Measurements from ENCODE around the gene PCSK5.
"Not testable (repeated sequence)": the region's sequence is repeated elsewhere in the genome, so short reads cannot be mapped to it uniquely, and the experiment has no call there.

Gene PCSK5

DNA sequence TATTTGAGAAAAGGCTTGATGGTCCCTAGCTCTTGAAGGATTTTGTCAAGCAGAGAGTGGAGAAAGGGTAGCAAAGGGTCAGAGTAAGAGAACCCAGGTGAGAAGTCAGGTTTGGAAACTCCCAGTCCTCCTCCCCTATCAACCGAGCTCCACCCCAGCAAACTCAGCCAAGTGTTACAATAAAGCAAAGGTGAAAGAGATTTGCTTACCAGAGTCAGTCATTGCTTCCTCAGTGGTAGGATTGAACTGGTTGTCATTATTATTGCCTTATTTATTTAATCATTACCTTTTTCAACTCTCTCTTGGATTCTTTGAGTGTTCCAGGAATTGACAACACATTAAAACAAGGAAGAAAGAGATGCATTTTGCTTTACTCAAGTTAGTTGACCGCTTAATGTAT is 423.3 kb downstream of the PCSK5 start:
- DNase-seq (ENCODE audit: low spot score): no peak

DNA sequence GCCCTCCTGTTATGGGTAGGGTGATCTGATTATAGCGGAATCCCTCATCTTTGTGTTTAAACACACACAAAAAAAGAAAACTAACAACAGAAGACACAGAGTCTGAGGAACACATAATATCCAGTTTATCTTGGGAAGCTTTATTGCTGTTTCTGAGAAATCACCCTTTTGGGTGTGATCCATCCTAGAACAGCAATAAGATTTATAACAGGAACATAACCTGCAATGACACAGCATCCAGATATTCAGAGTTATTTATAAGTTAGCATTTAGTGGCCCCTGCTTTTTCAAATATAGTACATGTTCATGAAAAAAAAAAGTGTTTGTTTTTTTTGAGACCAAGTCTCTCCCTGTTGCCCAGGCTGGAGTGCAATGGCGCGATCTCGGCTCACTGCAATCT is 423.8 kb downstream of the PCSK5 start:
- no peak for DNase-seq (ENCODE audit: low spot score)

DNA sequence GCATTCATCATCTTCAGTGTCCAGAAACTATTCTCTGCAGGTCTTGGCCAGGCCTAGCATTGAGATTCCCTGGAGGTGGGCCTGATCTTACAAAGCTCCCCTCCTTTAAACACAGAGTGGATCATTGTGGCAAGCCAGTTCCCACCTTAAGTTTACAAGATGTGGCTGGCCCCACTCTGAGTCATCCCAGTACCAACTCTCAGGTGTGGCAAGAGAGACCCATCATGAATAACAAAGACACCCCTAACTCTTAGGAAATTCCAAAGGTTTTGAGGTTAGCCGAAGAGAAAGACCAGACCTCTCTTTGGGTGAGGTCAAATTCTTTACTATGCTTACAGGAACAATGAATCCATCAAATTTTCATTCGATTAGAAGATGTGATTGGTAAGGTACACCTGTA is 425.6 kb downstream of the PCSK5 start:
- DNase-seq (ENCODE audit: low spot score): no peak

DNA sequence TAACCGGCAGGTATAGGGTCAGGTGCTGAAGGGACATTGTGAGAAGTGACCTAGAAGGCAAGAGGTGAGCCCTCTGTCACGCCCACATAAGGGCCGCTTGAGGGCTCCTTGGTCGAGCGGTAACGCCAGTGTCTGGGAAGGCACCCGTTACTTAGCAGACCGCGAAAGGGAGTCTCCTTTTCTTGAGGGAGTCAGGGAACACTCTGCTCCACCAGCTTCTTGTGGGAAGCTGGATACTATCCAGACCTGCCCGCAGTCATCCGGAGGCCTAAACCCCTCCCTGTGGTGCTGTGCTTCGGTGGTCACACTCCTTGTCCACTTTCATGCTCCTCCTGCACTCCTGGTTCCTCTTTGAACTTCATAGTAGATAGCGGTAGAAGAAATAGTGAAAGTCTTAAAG is 429.0 kb downstream of the PCSK5 start:
- DNase-seq (ENCODE audit: low spot score): not testable (repeated sequence)

DNA sequence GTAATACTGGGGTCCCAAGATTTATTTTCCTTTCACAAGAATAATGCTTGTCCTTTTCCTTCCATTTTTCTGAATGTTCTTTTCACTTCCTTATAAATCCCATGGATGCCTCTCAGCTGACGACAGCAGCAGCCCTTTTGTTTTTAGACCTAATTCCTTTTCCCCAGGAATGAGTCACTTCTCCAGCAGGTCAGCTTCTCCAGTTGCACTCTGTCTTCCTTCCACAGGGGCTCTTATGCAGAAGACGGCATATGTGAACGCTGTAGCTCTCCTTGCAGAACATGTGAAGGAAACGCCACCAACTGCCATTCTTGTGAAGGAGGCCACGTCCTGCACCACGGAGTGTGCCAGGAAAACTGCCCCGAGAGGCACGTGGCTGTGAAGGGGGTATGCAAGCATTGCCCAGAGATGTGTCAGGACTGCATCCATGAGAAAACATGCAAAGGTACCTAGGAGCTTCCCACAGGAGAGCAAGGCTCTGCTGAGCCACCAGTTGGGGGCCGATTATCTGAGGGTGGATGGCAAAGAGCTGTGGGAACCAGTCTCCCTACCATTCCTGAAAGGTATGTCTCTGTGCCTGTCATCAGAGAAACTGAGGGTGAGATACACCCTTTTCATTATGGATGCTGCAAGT is 430.8 kb downstream of the PCSK5 start:
- DNase-seq (ENCODE audit: low spot score): no peak

DNA sequence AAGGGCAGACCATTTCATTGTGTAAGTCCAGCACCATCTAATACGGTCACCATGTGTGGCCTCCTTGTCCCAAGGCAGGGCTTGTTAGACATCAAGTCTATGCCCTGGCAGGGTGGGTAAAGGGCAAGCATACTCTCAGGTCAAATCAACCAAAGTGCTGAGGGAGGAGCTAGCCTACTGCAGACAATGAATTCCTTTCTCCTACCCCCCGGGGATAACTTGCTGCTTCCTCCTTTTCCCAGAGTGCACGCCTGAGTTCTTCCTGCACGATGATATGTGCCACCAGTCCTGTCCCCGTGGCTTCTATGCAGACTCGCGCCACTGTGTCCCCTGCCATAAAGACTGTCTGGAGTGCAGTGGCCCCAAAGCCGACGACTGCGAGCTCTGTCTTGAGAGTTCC is 432.3 kb downstream of the PCSK5 start:
- no peak for DNase-seq (ENCODE audit: low spot score)

DNA sequence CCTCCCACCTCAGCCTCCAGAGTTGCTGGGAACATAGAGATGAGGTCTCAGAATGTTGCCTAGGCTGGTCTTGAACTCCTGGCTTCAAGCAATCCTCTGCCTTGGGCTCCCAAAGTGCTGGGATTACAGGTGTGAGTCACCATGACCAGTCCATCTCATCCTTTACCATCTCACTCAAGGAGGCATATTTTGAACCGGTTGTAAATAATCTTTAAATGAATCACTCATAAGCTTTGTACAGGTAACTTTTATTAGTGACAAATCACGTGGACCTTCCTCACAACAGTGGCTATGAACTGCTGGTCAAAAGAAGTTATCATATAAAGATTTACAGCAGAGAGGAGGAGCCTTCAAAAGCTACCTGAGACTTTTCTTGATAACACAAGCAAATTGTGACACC is 433.0 kb downstream of the PCSK5 start:
- peak; percentile 67 for DNase-seq (ENCODE audit: low spot score)

DNA sequence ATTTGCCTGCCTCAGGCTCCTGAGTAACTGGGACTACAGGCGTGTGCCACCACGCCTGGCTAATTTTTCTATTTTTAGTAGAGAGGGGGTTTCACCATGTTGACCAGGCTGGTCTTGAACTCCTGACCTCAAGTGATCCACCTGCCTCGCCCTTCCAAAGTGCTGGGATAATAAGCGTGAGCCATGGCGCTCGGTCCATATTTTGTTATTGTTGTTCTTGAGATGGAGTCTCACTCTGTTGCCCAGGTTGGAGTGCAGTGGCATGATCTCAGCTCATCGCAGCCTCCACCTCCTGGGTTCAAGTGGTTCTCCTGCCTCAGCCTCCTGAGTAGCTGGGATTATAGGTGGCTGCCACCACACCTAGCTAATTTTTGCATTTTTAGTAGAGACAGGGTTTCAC is 433.6 kb downstream of the PCSK5 start:
- not testable (repeated sequence) for DNase-seq (ENCODE audit: low spot score)

DNA sequence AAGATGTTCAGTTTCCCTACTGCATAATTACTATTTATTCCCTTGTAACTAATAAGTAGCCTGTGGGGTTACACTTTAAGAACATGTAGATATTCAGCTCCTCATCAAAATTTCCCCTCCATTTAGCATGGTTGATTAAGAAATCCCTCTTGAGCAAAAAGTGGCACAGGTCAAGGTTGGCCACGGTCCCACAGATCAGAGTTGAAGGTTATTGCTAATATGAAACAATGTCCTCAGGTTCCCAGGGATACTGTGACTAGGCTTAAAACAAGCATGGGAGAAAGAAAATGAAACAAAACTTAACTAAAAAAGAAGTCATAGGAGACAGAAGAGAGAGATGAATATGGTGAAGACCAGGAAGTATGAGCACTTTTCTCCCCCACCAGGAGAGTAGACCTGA is 439.6 kb downstream of the PCSK5 start:
- no peak for DNase-seq (ENCODE audit: low spot score)

DNA sequence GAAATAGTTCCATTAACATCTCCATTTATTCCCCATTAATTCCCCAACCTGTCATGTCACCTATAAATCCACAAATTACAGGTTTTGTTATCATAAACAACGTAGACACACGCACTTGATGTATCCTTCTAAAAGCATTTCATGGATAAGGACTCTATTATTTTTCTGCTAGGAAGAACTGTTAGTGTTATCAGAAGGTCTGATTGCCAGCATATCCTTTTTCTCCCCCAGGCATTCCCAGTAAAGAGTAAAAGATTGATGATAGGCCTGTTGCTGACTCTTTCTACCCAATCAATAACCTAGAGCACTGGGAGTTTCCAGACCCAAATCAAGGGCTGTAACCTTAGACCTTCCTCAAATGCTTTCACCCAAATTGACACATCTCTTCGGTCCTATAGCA is 442.9 kb downstream of the PCSK5 start:
- no peak for DNase-seq (ENCODE audit: low spot score)

DNA sequence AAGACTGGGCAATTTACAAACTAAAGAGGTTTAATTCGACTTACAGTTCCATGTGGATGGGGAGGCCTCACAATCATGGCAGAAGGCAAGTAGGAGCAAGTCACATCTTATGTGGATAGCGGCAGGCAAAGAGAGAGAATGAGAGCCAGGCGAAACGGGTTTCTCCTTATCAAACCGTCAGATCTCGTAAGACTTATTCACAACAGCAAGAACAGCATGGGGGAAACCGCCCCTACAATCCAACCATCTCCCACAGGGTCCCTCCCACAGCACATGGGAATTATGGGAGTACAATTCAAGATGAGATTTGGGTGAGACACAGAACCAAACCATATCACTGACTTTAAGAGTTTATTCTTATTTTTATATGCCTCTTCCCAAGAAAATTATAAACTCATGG is 443.5 kb downstream of the PCSK5 start:
- no peak for DNase-seq (ENCODE audit: low spot score)

DNA sequence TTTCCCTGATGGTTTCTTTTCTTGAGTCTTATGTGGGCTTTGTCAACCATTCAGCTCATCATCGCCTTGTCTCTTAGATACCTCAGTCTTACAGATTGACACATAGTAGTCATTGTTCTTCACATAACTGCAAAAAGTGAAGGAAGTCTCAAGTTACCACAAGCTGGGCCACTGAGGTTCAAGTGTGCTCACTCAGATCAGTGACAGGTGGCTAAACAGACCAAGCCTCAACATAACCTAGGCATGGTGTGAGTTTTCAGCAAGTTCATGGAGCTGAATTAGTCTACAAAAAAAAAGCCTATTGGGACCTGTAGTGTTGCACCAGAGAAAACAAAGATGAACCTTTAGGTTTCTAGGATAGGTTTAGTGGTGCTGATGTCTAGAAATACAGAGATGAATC is 445.6 kb downstream of the PCSK5 start:
- DNase-seq (ENCODE audit: low spot score): no peak

DNA sequence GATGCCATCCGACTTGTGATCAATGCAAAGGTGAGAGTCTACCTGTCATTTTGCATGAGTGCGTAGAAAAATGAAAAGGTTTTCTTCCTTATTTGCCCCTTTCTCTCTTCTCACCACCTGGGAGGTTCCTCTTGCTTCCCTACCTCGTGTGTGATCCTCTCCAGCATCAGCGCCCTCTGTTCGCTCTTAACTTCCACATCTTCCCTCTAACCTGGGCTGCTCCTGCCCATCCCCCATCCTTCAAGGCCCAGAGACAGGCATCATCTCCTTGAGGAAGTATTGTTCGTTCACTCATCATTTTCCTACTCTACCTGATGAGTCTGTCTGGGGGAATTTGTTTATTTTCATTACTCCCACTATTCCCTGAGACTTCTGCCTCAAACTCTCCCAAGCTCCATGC is 447.9 kb downstream of the PCSK5 start:
- no peak for DNase-seq (ENCODE audit: low spot score)

DNA sequence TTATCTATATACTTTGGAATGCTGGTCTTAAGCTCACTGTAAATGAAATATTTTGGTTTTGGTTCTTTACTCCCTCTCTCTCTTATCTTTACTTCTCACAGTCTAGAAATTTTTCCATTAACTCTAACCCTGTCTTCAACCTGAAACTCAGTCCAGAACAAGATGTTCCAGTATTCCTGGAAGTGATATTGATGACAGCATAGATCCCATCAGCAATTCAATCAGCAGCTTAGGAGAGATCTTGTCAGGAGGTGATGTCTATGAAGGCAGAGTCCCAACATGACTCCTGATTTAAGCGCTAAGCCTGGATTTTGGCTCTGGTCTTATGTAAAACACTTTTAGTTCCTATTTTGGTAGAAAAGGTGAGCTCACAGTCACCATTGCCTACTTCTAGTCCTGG is 451.1 kb downstream of the PCSK5 start:
- DNase-seq (ENCODE audit: low spot score): no peak

DNA sequence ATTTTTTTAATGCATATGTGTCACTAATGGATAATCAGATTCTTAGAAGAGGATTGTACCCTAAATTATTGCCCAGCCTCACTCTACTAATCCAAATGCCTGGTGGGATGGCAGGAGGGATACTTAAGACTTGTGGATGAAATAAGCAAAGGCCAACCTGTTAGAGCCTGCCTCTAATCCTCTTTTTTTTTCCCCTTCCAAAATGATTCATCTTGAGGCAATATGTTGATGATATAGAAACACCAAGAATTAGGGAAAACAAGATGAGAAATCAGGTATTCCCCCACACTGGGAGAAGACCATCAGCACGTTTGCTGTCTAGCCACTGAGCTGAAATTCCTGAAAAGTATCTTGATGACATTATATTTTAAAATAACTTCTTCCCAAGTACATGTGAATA is 451.7 kb downstream of the PCSK5 start:
- no peak for DNase-seq (ENCODE audit: low spot score)

DNA sequence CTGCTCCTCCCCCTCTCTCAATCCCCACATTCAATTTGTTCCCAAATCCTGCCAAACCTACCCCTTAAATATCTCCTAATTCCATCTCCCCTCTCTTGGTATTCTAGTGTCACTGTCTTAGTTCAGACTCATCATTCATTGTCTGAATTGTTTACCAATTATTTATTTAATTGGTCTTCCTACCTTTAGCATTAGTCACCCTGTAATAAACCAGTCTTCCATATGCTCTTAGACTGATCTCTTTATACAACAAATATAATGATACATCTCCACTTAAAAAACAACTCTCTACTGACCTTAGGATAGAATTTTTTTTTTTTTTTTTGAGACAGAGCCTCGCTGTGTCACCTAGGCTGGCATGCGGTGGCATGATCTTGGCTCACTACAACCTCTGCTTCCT is 452.4 kb downstream of the PCSK5 start:
- no peak for DNase-seq (ENCODE audit: low spot score)

DNA sequence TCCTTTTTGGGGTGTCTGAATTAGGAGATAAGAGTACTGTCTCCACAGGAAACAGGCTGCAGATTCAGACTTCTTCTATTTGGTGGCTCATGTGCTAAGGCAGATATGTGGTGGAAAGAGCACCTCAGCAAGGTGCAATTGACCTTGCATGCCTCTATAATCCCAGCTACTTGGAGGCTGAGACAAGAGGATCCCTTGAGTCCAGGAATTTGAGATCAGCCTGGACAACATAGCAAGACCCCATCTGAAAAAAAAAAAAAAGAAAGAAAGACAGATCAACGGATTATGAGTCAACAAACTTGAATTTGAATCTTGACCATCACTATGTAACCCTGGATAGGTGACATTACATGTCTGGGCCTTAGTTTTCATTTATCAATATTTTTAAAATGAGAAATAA is 459.4 kb downstream of the PCSK5 start:
- no peak for DNase-seq (ENCODE audit: low spot score)

DNA sequence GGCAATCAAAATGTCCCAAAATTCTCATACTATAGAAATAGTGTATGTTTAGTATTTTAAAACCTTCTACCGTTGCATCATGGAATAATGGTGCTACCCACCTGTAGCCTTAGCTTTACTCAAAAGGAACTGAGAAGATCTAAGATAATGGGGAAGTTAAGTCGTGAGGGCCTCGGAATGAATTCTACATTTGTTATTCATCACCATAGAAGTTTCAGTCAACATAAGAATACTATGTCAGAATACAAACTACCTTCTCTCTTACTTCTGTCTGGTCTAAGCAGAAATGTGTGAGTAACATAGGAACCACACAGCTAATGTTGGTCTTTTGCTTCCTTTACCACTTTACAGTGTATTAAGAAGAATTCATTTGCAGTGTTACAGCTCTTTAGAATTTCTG is 460.5 kb downstream of the PCSK5 start:
- no peak for DNase-seq (ENCODE audit: low spot score)

DNA sequence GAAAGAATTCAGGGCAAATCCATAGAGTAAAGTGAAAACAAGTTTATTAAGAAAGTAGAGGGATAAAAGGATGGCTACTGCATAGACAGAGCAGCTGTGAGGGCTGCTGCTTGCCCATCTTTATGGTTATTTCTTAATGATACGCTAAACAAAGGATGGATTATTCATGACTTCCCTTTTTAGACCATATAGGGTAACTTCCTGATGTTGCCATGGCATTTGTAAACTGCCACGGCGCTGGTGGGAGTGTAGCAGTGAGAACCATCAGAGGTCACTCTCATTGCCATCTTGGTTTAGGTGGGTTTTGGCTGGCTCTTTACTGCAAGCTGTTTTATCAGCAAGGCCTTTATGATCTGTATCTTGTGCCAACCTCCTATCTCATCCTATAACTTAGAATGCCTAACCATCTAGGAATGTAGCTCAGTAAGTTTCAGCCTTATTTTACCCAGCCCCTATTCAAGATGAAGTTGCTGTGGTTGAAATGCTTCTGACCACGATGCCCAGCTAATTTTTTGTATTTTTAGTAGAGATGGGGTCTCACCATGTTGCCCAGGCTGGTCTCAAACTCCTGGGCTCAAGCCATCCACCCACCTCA is 461.6 kb downstream of the PCSK5 start:
- DNase-seq (ENCODE audit: low spot score): no peak

DNA sequence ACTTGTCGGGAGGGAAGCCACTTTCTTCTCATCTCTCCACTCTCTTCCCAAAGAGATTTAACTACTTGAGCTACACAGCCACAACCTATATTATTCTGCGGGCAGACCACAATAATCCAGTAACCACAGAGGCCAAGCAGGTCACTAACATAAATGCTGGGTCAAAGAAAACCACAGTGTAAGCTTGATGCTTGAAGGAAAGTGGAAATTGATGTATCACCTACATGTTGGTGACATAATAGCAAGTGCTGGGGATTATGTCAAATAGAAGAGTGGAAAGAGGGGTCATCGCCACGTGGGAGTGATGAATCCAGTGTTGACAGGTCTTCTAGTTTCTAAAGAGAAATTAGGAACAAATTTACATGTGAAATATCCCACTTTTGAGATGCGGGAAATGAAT is 462.8 kb downstream of the PCSK5 start:
- DNase-seq (ENCODE audit: low spot score): no peak

DNA sequence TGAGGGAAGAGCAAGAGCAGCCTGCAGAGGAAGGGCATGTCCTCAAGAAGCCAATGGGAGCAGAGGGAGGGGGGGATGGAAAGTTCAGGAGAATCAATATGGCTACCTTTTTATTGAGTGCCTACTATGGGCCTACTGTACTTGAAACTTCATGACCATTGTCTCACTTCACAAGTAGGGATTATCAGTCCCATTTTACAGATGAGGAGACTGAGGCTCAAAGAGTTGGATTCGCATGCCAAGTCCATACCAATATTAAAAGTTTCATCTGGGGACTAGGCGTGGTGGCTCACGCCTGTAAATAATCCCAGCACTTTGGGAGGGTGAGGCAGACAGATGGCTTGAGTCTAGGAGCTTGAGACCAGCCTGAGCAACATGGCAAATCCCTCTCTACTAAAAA is 463.7 kb downstream of the PCSK5 start:
- DNase-seq (ENCODE audit: low spot score): no peak

DNA sequence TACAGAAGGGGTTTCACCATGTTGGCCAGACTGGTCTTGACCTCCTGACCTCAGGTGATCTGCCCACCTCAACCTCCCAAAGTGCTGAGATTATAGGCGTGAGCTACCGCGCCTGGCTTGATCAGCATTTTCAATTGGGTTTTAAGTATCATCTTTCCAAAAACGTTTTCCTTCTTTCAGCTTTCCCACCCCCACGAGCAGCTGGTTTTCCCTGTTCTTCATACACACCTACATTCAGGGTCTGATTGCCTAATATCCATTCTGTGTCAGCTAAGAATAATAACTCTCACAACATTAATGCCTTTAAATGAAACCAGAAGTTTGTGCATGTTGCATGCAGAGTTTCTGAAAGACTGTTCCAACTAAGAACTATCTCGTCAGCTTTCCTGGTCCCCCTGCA is 465.4 kb downstream of the PCSK5 start:
- DNase-seq (ENCODE audit: low spot score): no peak

DNA sequence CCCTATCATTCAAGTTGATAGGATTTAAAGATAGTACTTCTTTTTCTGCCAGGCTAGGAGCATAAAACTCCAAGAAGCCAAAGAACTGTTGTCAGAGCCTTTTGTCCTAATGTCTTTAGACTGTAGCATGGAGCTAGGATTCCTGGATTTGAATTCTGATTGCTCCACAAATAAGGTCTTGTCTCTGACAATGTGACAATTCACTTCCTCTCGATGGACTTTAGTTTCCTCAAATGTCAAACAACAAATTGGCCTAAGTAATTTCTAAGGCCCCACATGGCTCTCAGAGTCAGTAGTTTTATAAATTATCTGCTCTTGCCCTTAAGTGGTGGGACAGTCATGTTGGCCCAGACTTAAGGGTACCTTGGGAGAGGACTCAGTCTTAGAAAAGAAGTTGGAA is 467.1 kb downstream of the PCSK5 start:
- DNase-seq (ENCODE audit: low spot score): no peak

DNA sequence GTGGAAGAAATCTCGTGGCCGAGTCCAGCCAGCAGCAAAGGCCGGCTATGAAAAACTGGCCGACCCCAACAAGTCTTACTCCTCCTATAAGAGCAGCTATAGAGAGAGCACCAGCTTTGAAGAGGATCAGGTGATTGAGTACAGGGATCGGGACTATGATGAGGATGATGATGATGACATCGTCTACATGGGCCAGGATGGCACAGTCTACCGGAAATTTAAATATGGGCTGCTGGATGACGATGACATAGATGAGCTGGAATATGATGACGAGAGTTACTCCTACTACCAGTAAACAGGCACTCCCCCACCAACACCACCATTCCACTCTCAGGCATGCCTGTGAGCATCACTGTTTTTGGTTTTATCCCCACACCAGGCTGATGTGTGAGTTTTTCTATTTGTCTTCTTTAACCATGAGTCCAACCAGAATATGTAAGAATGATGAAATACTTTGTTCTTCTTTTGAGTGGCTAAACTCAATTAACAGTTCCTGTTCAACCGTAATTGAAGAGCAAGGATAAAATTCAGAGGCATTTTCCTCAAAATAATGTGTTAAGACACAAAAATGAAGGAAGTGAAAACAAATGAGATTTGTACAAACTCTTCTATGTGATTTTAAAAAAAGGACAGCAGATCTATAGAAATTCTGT is 468.3 kb downstream of the PCSK5 start:
- no peak for DNase-seq (ENCODE audit: low spot score)

Measured in LoVo (cell line).